HG03469 (cell line): ENCODE results near the gene GSG1L2.

Experiments used
- ATAC-seq: cut with Tn5 transposase; IDR thresholded peaks from one replicate; pipeline ENCODE4 v1.9.1; 2021; ENCODE audit warnings: mild to moderate bottlenecking, moderate library complexity, moderate number of reproducible peaks; ENCODE audit not compliant: unreplicated experiment

Gene GSG1L2

GRCh38 chr17:9821921-9822320 lies at the start of gene GSG1L2:
Gene GSG1L2, minus strand, starts transcription at chr17:9822079. Its CDS starts 8 bp downstream, at chr17:9822071.
- no peak for ATAC-seq

- ATAC-seq, result no peak
Measured at GRCh38 chr17:9868552-9868951, 46.7 kb upstream of the GSG1L2 start.

GRCh38 chr17:9865586-9865985 lies 43.7 kb upstream of the GSG1L2 start:
- no peak for ATAC-seq

GRCh38 chr17:9862949-9863348 lies 41.1 kb upstream of the GSG1L2 start:
- no peak for ATAC-seq

GRCh38 chr17:9862220-9862619 lies 40.3 kb upstream of the GSG1L2 start:
- ATAC-seq, result no peak

- ATAC-seq, result no peak
Measured at GRCh38 chr17:9860851-9861250, 39.0 kb upstream of the GSG1L2 start.

GRCh38 chr17:9859781-9860180 lies 37.9 kb upstream of the GSG1L2 start:
- ATAC-seq, result no peak

GRCh38 chr17:9855036-9855435 lies 33.2 kb upstream of the GSG1L2 start:
- ATAC-seq, result no peak

- ATAC-seq, result no peak
Measured at GRCh38 chr17:9854255-9854654, 32.4 kb upstream of the GSG1L2 start.

GRCh38 chr17:9850151-9850550 lies 28.3 kb upstream of the GSG1L2 start:
- no peak for ATAC-seq

- ATAC-seq, result no peak
Measured at GRCh38 chr17:9845306-9845705, 23.4 kb upstream of the GSG1L2 start.

GRCh38 chr17:9844153-9844552 lies 22.3 kb upstream of the GSG1L2 start:
- no peak for ATAC-seq

GRCh38 chr17:9843152-9844010 lies 21.5 kb upstream of the GSG1L2 start:
- no peak for ATAC-seq

- no peak for ATAC-seq
Measured at GRCh38 chr17:9842057-9842758, 20.3 kb upstream of the GSG1L2 start.

GRCh38 chr17:9839433-9839832 lies 17.6 kb upstream of the GSG1L2 start:
- ATAC-seq, result no peak

GRCh38 chr17:9837551-9838471 lies 15.9 kb upstream of the GSG1L2 start:
- no peak for ATAC-seq

GRCh38 chr17:9833922-9834321 lies 12.0 kb upstream of the GSG1L2 start:
- ATAC-seq, result no peak

GRCh38 chr17:9830711-9831110 lies 8.8 kb upstream of the GSG1L2 start:
- ATAC-seq, result no peak

- no peak for ATAC-seq
Measured at GRCh38 chr17:9829343-9829742, 7.5 kb upstream of the GSG1L2 start.

- ATAC-seq, result no peak
Measured at GRCh38 chr17:9828296-9829295, 6.7 kb upstream of the GSG1L2 start.
